HepG2 (cell line): ENCODE data around the gene APOM. TPM values are rescaled to one million over a fixed set of nuclear protein-coding genes. Genes with fewer than 3 reads are reported as not detected.

Experiments
- BATF2 ChIP-seq: sonication (generic); formaldehyde crosslinking; IDR thresholded peaks from 2 replicates; pipeline ENCODE4 v1.8.0; 2022; ENCODE audit warnings: mild to moderate bottlenecking, missing genetic modification reagents, moderate library complexity
- CENPT ChIP-seq: sonication (generic); formaldehyde crosslinking; IDR thresholded peaks from 2 replicates; pipeline ENCODE4 v1.8.0; 2022; ENCODE audit warnings: low read depth, mild to moderate bottlenecking, moderate library complexity, missing genetic modification reagents
- FOXO4 ChIP-seq: sonication (generic); formaldehyde crosslinking; conservative IDR thresholded peaks from 2 replicates; pipeline ENCODE4 v1.8.1; 2023; ENCODE audit warnings: missing genetic modification reagents
- IRF9 ChIP-seq: sonication (generic); formaldehyde crosslinking; IDR thresholded peaks from 2 replicates; pipeline ENCODE4 v1.8.0; 2022; ENCODE audit warnings: missing genetic modification reagents, mild to moderate bottlenecking, borderline replicate concordance
- KAT2B ChIP-seq: fragments of 150-350 bp; IDR thresholded peaks from 2 replicates; pipeline ENCODE4 v1.6.1; 2014; ENCODE audit warnings: low read depth, low read length, borderline replicate concordance
- MTA1 ChIP-seq: sonication (generic); formaldehyde crosslinking; IDR thresholded peaks from 2 replicates; pipeline ENCODE4 v1.4.0; 2020; ENCODE audit warnings: missing genetic modification reagents, mild to moderate bottlenecking, borderline replicate concordance
- PBX2 ChIP-seq: IDR thresholded peaks from 2 replicates; pipeline ENCODE4 v1.6.1; 2016; ENCODE audit warnings: control low read depth
- PHF8 ChIP-seq: sonication (generic); formaldehyde crosslinking; IDR thresholded peaks from 2 replicates; pipeline ENCODE4 v1.5.0; 2020; ENCODE audit warnings: missing genetic modification reagents
- RXRB ChIP-seq: IDR thresholded peaks from 2 replicates; pipeline ENCODE4 v1.6.1; 2016; ENCODE audit warnings: borderline replicate concordance, missing genetic modification reagents, missing compliant biosample characterization
- ZFYVE20 ChIP-seq: sonication (generic); formaldehyde crosslinking; IDR thresholded peaks from 2 replicates; pipeline ENCODE4 v1.8.0; 2023; ENCODE audit warnings: low read depth, mild to moderate bottlenecking, moderate library complexity, missing genetic modification reagents, borderline replicate concordance
- ZKSCAN5 ChIP-seq: sonication (generic); formaldehyde crosslinking; IDR thresholded peaks from 2 replicates; pipeline ENCODE4 v1.5.1; 2020; ENCODE audit warnings: mild to moderate bottlenecking, missing genetic modification reagents
- ZNF567 ChIP-seq: sonication (generic); formaldehyde crosslinking; IDR thresholded peaks from 2 replicates; pipeline ENCODE4 v1.8.1; 2023; ENCODE audit warnings: mild to moderate bottlenecking, missing genetic modification reagents, borderline replicate concordance
- ZNF713 ChIP-seq: sonication (generic); formaldehyde crosslinking; IDR thresholded peaks from 2 replicates; pipeline ENCODE4 v1.4.0; 2020; ENCODE audit warnings: mild to moderate bottlenecking, missing genetic modification reagents
- ZNF879 ChIP-seq: sonication (generic); formaldehyde crosslinking; IDR thresholded peaks from 2 replicates; pipeline ENCODE4 v1.8.1; 2023; ENCODE audit warnings: missing genetic modification reagents
- polyA plus RNA-seq, 8 experiments: library from polyadenylated mRNA; depleted of rRNA in 3 of 8; stranded (reverse) in 7 of 8; unstranded in 1 of 8; fragments of >200 nt; fragmentation: Illumina TruSeq in 4 of 8; extraction: Trizol in 4 of 8; gene quantifications; 2 replicates each; pipeline versions ENCODE4 v1.2.1 to v1.2.3, GENCODE V29; 2011 to 2016; ENCODE audit warnings: low read depth in 4 of 8, missing spikeins in 1 of 8, mixed read lengths in 1 of 8; ENCODE audit not compliant: insufficient read depth in 1 of 8
- total RNA-seq, 5 experiments: library from RNA; depleted of rRNA; stranded (reverse); fragments of >200 nt; fragmentation: Illumina TruSeq; extraction: Trizol; gene quantifications; 2 replicates each; pipeline ENCODE4 v1.2.3, GENCODE V29; 2016; ENCODE audit warnings: low read depth in 1 of 5
- TF ChIP-seq, protein P1 (sequence below): IDR thresholded peaks from 2 replicates; pipeline ENCODE4 v1.6.1; 2016
- TF ChIP-seq, protein P2 (sequence below): sonication (generic); formaldehyde crosslinking; IDR thresholded peaks from 2 replicates; pipeline ENCODE4 v1.4.0; 2020; ENCODE audit warnings: missing genetic modification reagents

Gene APOM
- total and polyA plus RNA-seq, 2 of the 13 experiments (the other 11 are each of a cell fraction or from before 2014, with no cell fraction given) = 98.2 to 1,140 TPM

DNA sequence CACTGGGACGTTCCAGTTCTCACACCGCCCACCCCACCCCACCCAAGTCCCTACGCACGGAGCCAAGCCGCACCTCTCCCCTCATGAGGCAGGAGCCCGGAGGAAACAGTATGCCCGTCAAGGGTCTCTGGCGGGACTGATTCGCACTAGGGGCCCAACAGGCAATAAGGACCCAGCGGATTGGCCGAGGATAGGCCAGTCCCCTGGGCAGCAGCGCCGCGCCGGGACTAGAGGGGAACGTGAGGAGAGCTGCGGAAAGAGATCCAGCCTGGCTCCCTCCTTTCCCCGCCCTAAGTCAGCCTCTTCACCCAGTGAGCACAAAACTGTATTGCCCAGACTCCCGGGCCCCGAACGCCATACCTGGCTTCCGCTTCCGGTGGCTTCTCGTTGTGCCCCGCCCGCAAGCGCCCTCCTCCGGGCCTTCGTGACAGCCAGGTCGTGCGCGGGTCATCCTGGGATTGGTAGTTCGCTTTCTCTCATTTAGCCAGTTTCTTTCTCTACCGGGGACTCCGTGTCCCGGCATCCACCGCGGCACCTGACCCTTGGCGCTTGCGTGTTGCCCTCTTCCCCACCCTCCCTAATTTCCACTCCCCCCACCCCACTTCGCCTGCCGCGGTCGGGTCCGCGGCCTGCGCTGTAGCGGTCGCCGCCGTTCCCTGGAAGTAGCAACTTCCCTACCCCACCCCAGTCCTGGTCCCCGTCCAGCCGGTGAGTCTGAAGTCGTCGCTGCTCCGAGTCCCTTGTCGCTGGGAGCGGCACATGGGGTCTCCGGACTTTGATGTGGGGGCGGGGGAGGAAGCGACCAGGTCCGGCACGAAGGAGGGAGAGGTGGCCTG, 10.0 kb downstream of the APOM start, which contains the start of gene CSNK2B (continued):
- TF ChIP-seq CENPT = 0 out of 2 replicates have a peak, but pooled peaks have one; percentile 3
- peak; percentile 97 for TF ChIP-seq PHF8 (CRISPR knock-in tag)
- TF ChIP-seq KAT2B = no peak
- peak; percentile 19; the same call in 1 of the 2 replicates for TF ChIP-seq IRF9
- TF ChIP-seq ZNF713 (CRISPR knock-in tag) = no peak
- no peak; the same call in 1 of the 2 replicates for TF ChIP-seq PBX2 (CRISPR knock-in tag)
- TF ChIP-seq MTA1 (CRISPR knock-in tag) = peak; percentile 42; the same call in 1 of the 2 replicates
- no peak for TF ChIP-seq BATF2
- TF ChIP-seq, protein P1, sequence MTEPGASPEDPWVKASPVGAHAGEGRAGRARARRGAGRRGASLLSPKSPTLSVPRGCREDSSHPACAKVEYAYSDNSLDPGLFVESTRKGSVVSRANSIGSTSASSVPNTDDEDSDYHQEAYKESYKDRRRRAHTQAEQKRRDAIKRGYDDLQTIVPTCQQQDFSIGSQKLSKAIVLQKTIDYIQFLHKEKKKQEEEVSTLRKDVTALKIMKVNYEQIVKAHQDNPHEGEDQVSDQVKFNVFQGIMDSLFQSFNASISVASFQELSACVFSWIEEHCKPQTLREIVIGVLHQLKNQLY (CRISPR knock-in tag) = no peak
- no peak; the same call in 1 of the 2 replicates for TF ChIP-seq ZNF567 (CRISPR knock-in tag)
- TF ChIP-seq FOXO4 (CRISPR knock-in tag) = no peak
- no peak for TF ChIP-seq RXRB
- TF ChIP-seq, protein P2, sequence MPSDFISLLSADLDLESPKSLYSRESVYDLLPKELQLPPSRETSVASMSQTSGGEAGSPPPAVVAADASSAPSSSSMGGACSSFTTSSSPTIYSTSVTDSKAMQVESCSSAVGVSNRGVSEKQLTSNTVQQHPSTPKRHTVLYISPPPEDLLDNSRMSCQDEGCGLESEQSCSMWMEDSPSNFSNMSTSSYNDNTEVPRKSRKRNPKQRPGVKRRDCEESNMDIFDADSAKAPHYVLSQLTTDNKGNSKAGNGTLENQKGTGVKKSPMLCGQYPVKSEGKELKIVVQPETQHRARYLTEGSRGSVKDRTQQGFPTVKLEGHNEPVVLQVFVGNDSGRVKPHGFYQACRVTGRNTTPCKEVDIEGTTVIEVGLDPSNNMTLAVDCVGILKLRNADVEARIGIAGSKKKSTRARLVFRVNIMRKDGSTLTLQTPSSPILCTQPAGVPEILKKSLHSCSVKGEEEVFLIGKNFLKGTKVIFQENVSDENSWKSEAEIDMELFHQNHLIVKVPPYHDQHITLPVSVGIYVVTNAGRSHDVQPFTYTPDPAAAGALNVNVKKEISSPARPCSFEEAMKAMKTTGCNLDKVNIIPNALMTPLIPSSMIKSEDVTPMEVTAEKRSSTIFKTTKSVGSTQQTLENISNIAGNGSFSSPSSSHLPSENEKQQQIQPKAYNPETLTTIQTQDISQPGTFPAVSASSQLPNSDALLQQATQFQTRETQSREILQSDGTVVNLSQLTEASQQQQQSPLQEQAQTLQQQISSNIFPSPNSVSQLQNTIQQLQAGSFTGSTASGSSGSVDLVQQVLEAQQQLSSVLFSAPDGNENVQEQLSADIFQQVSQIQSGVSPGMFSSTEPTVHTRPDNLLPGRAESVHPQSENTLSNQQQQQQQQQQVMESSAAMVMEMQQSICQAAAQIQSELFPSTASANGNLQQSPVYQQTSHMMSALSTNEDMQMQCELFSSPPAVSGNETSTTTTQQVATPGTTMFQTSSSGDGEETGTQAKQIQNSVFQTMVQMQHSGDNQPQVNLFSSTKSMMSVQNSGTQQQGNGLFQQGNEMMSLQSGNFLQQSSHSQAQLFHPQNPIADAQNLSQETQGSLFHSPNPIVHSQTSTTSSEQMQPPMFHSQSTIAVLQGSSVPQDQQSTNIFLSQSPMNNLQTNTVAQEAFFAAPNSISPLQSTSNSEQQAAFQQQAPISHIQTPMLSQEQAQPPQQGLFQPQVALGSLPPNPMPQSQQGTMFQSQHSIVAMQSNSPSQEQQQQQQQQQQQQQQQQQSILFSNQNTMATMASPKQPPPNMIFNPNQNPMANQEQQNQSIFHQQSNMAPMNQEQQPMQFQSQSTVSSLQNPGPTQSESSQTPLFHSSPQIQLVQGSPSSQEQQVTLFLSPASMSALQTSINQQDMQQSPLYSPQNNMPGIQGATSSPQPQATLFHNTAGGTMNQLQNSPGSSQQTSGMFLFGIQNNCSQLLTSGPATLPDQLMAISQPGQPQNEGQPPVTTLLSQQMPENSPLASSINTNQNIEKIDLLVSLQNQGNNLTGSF = 0 out of 2 replicates have a peak, but pooled peaks have one; percentile 63
- no peak for TF ChIP-seq ZNF879 (CRISPR knock-in tag)
- 0 out of 2 replicates have a peak, but pooled peaks have one; percentile 60 for TF ChIP-seq ZFYVE20
- TF ChIP-seq ZKSCAN5 (CRISPR knock-in tag) = no peak
